Type B pancreatic cell (in vitro differentiated cells): ENCODE results near the gene KLRC4. TPM values are rescaled to one million over a fixed set of nuclear protein-coding genes. Genes with fewer than 3 reads are reported as not detected.
"Not testable (repeated sequence)": the region's sequence is repeated elsewhere in the genome, so short reads cannot be mapped to it uniquely, and the experiment has no call there.

Source experiments
- DNase-seq: peaks from one replicate; pipeline ENCODE4 v3.0.0; 2021; ENCODE audit warnings: mixed read lengths; ENCODE audit not compliant: unreplicated experiment; ENCODE audit errors: extremely low spot score
- H3K27ac Mint-ChIP-seq: 2 replicates; pipeline ENCODE4 v1.8.0; 2021; ENCODE audit warnings: mild to moderate bottlenecking, mixed read lengths
- H3K27me3 Mint-ChIP-seq: 2 replicates; pipeline ENCODE4 v1.8.0; 2021; ENCODE audit warnings: mixed read lengths
- H3K36me3 Mint-ChIP-seq: 2 replicates; pipeline ENCODE4 v1.8.0; 2021; ENCODE audit warnings: mixed read lengths
- H3K4me1 Mint-ChIP-seq: one replicate; pipeline ENCODE4 v1.8.0; 2021; ENCODE audit warnings: mixed read lengths; ENCODE audit not compliant: unreplicated experiment
- H3K4me3 Mint-ChIP-seq: 2 replicates; pipeline ENCODE4 v1.8.0; 2021; ENCODE audit warnings: mild to moderate bottlenecking, mixed read lengths
- H3K9me3 Mint-ChIP-seq: 2 replicates; pipeline ENCODE4 v1.8.0; 2021; ENCODE audit warnings: mixed read lengths
- CTCF ChIP-seq: fragments of 200-600 bp; sonication (generic); conservative IDR thresholded peaks from 2 replicates; pipeline ENCODE4 v1.5.0; 2021; ENCODE audit warnings: antibody characterized with exemption, mild to moderate bottlenecking
- total RNA-seq: library from RNA; stranded (reverse); gene quantifications from 2 replicates; pipeline ENCODE4 v1.2.1, GENCODE V29; 2021; ENCODE audit warnings: low replicate concordance

KLRC4 gene
- total RNA-seq, 1 donor from 2014 or later = not detected

DNA sequence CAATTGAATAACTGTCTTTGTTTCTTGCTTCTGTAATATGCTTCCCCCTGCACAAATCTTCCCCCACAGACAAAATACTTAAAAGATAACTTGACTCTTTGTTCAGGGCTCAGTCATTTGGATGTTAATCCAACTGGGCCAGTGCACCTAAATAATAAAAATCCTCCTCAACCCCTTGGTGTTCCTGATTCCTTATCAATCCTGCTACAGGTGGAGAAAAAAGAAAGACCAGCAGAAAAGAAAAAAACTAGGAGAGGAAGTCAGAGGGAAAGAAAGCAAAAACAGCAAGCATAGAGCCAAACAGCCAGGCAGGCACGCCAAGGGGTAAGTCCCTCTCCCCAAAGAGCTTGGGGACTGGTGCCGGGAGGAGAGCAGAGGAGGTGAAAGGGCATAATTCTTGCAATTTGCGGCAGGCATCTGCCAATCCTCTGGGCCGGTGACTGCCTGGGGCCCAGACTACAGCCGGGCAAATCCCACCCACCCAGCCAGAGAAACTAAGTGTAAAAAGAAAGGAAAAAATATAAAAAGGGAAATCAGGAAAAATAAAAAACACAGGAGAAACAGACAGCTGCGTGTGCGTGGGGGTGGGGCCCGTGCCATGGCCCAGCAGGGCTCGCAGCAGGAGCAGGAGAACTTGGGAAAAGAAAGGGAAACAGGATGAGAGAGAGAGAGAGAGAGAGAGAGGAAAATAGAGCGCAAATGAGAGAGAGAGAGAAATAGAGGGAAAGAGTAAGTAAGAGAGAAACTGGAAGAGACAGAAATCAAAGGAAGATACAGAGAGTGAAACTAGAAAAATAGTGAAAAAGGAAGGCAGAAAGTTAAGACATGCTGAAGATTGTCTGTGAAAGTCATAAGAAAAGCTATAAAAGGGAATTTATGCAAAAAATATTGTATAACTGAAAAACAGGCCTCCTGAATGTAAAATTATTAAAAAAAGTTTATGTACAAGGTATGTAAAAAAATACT is 41.1 kb downstream of the KLRC4 start:
- H3K4me1 Mint-ChIP-seq = peaks cover 11% of the 10 kb centered on the region
- no peak overlapping the region for H3K4me3 Mint-ChIP-seq
- no peaks in the 10 kb centered on the region for H3K27me3 Mint-ChIP-seq
- no peak overlapping the region for H3K27ac Mint-ChIP-seq
- no peak for DNase-seq
- H3K36me3 Mint-ChIP-seq = peaks cover 35% of the 10 kb centered on the region
- no peaks in the 10 kb centered on the region for H3K9me3 Mint-ChIP-seq
- TF ChIP-seq CTCF = no peak

DNA sequence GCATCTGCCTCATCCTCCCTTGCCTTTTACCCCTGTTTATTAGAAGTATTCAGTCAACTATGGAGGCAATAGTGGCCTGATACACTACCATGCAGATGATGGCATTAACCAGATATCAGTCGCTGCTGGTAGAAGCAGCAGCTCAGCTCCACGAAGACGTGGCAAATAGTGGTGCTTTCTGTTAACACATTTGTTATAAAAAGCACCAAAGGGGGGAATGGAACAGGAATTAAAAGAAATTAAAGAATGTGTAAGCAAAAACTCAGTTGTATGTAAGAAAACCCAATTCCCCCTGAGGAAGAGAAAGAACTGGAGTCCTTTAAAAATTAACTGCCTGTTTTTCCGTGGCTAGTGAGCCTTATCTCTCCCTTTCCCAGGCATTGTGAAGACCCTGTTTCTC is 41.8 kb downstream of the KLRC4 start:
- H3K27ac Mint-ChIP-seq, H3K4me3 Mint-ChIP-seq, H3K9me3 Mint-ChIP-seq, H3K27me3 Mint-ChIP-seq, DNase-seq: not testable (repeated sequence)
- peaks cover 11% of the 10 kb centered on the region for H3K4me1 Mint-ChIP-seq
- peaks cover 35% of the 10 kb centered on the region for H3K36me3 Mint-ChIP-seq

DNA sequence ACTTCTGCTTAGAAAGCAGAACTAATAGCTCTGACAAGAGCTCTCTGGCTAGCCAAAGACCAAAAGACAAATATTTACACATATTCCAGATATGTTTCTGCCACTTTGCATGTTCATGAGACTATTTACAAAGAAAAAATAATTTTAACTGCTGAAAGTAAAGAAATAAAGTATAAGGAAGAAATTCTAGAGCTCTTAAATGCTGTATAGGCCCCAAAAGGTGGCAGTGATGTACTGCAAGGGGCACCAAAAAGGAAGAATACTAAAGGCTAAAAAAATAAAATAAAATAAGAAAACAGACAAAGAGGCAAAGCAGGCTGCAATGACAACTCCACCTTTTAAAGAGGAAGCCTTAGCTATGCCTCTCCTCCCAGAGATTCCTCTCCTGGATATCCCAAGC is 42.7 kb downstream of the KLRC4 start:
- Mint-ChIP-seq H3K36me3 (peaks cover 31% of the 10 kb centered on the region), H3K27me3 (no peaks in the 10 kb centered on the region), H3K4me3 (no peak overlapping the region), H3K27ac (no peak overlapping the region), H3K9me3 (no peaks in the 10 kb centered on the region), H3K4me1 (peaks cover 10% of the 10 kb centered on the region)
- no peak for TF ChIP-seq CTCF
- DNase-seq = no peak

DNA sequence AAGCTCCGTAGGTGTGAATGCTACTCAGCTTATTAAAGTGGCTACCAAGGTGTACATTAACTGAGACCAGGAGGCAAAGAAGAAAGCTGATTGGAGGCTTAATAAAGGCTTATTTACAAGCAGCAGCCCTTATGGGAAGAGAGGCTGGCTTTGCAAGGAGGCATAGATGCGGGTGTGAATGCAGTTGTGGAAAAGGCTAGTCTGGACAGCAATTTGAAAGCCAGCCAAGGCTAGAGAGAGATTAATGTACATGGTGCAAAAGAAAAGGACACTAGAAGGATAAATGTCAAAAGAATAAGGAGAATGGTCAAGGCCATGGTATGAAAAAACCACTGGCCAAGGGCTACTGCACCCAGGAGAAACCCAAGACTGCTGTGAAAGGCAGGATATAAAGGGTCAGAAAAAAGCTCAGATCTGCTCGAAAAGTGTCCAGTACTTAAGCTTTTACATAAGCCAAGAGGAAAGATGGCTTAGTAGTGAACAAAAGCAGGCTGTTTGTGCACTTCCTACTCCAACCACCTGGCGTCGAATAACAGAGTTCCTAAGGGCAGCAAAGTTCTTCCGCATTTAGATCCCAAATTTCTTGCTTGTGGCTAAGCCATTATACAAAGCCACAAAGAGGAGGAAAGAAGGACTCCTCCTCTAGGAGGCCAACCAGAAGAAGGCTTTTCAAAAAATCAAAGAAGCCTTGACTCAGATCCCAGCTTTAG is 43.7 kb downstream of the KLRC4 start:
- H3K36me3 Mint-ChIP-seq = peaks cover 26% of the 10 kb centered on the region
- no peaks in the 10 kb centered on the region for H3K27me3 Mint-ChIP-seq
- peaks cover 10% of the 10 kb centered on the region for H3K4me1 Mint-ChIP-seq
- H3K4me3 Mint-ChIP-seq = no peak overlapping the region
- H3K27ac Mint-ChIP-seq = no peak overlapping the region
- no peak for DNase-seq
- no peaks in the 10 kb centered on the region for H3K9me3 Mint-ChIP-seq
- peak; percentile 55 for TF ChIP-seq CTCF

GRCh38 chr12:10364815-10365622 is 44.5 kb downstream of the KLRC4 start:
- Mint-ChIP-seq H3K4me3 (no peak overlapping the region), H3K27ac (no peak overlapping the region), H3K27me3 (no peaks in the 10 kb centered on the region), H3K9me3 (no peaks in the 10 kb centered on the region), H3K36me3 (peaks cover 21% of the 10 kb centered on the region), H3K4me1 (peaks cover 10% of the 10 kb centered on the region)
- DNase-seq = no peak
- no peak for TF ChIP-seq CTCF
